Measurements from ENCODE around the gene POU6F2. TPM values are rescaled to one million over a fixed set of nuclear protein-coding genes. Genes with fewer than 3 reads are reported as not detected.

Gene POU6F2
- total and polyA plus RNA-seq, 12 donors: 0.03 to 0.31 (median 0.19) TPM; not detected in 9

- Histone ChIP-seq H3K27me3 (no peaks in the 10 kb centered on the region), H3K4me1 (replicated peaks in 1 of 2) (no peaks in the 10 kb centered on the region), H3K4me3 (no peak overlapping the region), H3K27ac (no peak overlapping the region), H3K36me3 (replicated peaks in 1 of 2) (no peaks in the 10 kb centered on the region), H3K9me3 (replicated peaks in 1 of 3) (no peaks in the 10 kb centered on the region)
- no peak for DNase-seq
- TF ChIP-seq, protein P1, sequence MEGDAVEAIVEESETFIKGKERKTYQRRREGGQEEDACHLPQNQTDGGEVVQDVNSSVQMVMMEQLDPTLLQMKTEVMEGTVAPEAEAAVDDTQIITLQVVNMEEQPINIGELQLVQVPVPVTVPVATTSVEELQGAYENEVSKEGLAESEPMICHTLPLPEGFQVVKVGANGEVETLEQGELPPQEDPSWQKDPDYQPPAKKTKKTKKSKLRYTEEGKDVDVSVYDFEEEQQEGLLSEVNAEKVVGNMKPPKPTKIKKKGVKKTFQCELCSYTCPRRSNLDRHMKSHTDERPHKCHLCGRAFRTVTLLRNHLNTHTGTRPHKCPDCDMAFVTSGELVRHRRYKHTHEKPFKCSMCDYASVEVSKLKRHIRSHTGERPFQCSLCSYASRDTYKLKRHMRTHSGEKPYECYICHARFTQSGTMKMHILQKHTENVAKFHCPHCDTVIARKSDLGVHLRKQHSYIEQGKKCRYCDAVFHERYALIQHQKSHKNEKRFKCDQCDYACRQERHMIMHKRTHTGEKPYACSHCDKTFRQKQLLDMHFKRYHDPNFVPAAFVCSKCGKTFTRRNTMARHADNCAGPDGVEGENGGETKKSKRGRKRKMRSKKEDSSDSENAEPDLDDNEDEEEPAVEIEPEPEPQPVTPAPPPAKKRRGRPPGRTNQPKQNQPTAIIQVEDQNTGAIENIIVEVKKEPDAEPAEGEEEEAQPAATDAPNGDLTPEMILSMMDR (IDR thresholded peaks at IDR 0.05): no peak
- no peak for TF ChIP-seq POLR2A (IDR thresholded peaks at IDR 0.05)
- intact Hi-C loops (cut with DNase I): no loop called here
- WGBS, 4 donors: 53 to 67% (median 63%) methylated on average over 2 of the region's 2 CpGs
Measured at GRCh38 chr7:39094731-39095130, 117.0 kb downstream of the POU6F2 start.

GRCh38 chr7:39095875-39096619 lies 118.3 kb downstream of the POU6F2 start:
- TF ChIP-seq, protein P1 (IDR thresholded peaks at IDR 0.05): no peak
- no peak for TF ChIP-seq POLR2A (IDR thresholded peaks at IDR 0.05)
- Histone ChIP-seq H3K4me1 (replicated peaks in 1 of 2) (no peaks in the 10 kb centered on the region), H3K27ac (no peak overlapping the region), H3K27me3 (no peaks in the 10 kb centered on the region), H3K4me3 (no peak overlapping the region), H3K9me3 (replicated peaks in 1 of 3) (no peaks in the 10 kb centered on the region), H3K36me3 (replicated peaks in 1 of 2) (no peaks in the 10 kb centered on the region)
- DNase-seq: no peak
- intact Hi-C loops (cut with DNase I): no loop called here
- WGBS, 4 donors: 63 to 67% (median 64%) methylated on average over 7 of the region's 7 CpGs

GRCh38 chr7:39098506-39098905 lies 120.8 kb downstream of the POU6F2 start:
- no peaks in the 10 kb centered on the region for H3K36me3 ChIP-seq (replicated peaks in 1 of 2)
- WGBS, 4 donors: 79 to 88% (median 84%) methylated on average over 3 of the region's 3 CpGs
- no peaks in the 10 kb centered on the region for H3K9me3 ChIP-seq (replicated peaks in 1 of 3)
- TF ChIP-seq POLR2A (IDR thresholded peaks at IDR 0.05): no peak
- TF ChIP-seq, protein P1 (IDR thresholded peaks at IDR 0.05): no peak
- intact Hi-C loops (cut with DNase I): no loop called here
- no peak overlapping the region for H3K4me3 ChIP-seq
- no peaks in the 10 kb centered on the region for H3K27me3 ChIP-seq
- H3K27ac ChIP-seq: no peak overlapping the region
- no peaks in the 10 kb centered on the region for H3K4me1 ChIP-seq (replicated peaks in 1 of 2)
- DNase-seq: no peak

DNA sequence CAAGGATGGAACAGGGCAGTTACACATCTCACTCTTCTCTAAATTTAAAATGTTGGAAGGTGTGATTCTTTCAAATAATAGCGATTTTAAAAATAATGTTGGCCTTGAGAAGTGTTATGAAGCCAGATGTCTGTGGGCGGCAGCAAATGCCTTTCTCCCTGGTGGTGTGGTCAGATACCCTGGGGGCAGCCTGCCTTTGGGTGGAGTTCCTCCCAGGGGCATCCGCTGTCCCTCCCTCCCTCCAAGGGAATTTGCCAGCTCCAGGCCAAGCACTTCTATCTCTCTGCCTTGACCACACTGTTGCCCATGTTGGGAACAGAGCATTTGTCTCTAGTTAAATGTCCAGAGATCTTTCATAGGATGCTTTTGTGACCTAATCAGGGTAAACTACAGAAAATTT lies 121.4 kb downstream of the POU6F2 start:
- no peak for DNase-seq
- no peaks in the 10 kb centered on the region for H3K27me3 ChIP-seq
- no peaks in the 10 kb centered on the region for H3K9me3 ChIP-seq (replicated peaks in 1 of 3)
- no peak overlapping the region for H3K4me3 ChIP-seq
- no peak for TF ChIP-seq POLR2A (IDR thresholded peaks at IDR 0.05)
- TF ChIP-seq, protein P1 (IDR thresholded peaks at IDR 0.05): no peak
- intact Hi-C loops (cut with DNase I): no loop called here
- no peaks in the 10 kb centered on the region for H3K36me3 ChIP-seq (replicated peaks in 1 of 2)
- WGBS, 4 donors: 77 to 88% (median 82%) methylated on average over 2 to 3 of the region's 3 CpGs
- no peak overlapping the region for H3K27ac ChIP-seq
- no peaks in the 10 kb centered on the region for H3K4me1 ChIP-seq (replicated peaks in 1 of 2)
